Measurements from ENCODE around the gene IKZF1. TPM values are rescaled to one million over a fixed set of nuclear protein-coding genes. Genes with fewer than 3 reads are reported as not detected.

The IKZF1 gene
- total and polyA plus RNA-seq, 2 of the 13 experiments (the other 11 are each of a cell fraction or from before 2014, with no cell fraction given) = not detected

DNA sequence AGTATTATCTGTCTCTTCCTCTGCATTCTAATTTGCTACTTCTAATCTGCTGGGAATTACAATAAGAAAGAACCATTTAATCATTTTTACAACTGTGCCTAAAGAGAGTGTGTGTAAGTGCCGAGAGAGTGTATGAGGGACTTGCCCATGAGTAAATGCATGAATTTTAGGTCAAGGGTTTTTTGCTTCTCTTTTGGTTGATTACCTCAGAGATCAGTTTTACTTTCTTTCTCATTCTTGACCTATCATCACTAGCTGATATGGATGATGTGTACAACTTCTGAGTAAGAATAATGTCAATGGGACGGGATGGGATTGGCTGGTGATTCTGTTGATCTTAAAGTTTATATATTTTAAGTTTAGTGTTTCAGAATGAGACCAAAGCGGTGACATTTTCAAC, 47.8 kb downstream of the IKZF1 start (continued):
- TF ChIP-seq, protein P1, sequence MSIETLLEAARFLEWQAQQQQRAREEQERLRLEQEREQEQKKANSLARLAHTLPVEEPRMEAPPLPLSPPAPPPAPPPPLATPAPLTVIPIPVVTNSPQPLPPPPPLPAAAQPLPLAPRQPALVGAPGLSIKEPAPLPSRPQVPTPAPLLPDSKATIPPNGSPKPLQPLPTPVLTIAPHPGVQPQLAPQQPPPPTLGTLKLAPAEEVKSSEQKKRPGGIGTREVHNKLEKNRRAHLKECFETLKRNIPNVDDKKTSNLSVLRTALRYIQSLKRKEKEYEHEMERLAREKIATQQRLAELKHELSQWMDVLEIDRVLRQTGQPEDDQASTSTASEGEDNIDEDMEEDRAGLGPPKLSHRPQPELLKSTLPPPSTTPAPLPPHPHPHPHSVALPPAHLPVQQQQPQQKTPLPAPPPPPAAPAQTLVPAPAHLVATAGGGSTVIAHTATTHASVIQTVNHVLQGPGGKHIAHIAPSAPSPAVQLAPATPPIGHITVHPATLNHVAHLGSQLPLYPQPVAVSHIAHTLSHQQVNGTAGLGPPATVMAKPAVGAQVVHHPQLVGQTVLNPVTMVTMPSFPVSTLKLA (IDR thresholded peaks at IDR 0.05) = no peak

DNA sequence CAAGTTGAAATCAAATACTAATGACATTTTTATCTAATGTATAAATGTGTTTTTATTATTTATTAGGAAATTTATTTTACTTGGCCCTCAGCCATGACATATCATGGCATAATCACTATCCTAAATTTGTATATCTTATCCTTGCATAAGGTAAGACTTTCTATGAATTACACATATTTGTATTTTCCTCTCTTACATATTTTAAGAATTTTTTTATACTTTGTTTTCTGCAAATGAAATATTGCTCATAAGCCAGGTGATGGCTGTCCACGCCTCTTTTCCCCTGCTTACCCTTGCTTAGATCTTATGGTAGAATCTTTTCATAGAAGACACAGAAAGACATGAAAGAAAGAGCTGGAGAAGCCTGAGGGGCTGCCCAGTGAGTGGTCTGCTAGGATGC, 48.2 kb downstream of the IKZF1 start:
- no peak for FAIRE-seq
- Histone ChIP-seq H2AFZ (ENCODE audit: low read length) (no peak overlapping the region), H3K4me2 (ENCODE audit: low read depth, low read length) (no peak overlapping the region), H3K4me1 (ENCODE audit: insufficient read depth, low read length) (no peaks in the 10 kb centered on the region), H3K9ac (ENCODE audit: insufficient read depth, low read depth, low read length) (no peak overlapping the region), H4K20me1 (ENCODE audit: insufficient read depth, low read length) (no peaks in the 10 kb centered on the region), H3K9me3 (ENCODE audit: low read length) (no peaks in the 10 kb centered on the region), H3K27ac (ENCODE audit: extremely low read length, insufficient read depth, low read length) (no peak overlapping the region), H3K36me3 (replicated peaks in 1 of 2; ENCODE audit: control insufficient read depth in 1 of 2, insufficient read depth in 2 of 2, low read length in 2 of 2) (no peaks in the 10 kb centered on the region), H3K27me3 (ENCODE audit: control insufficient read depth in 1 of 2, insufficient read depth in 2 of 2, low read length in 2 of 2) (peaks cover 2 to 35% of the 10 kb centered on the region in 2 experiments), H3K4me3 (replicated peaks in 1 of 3; ENCODE audit: insufficient read depth in 1 of 3, low read depth in 2 of 3, low read length in 3 of 3) (no peak overlapping the region), H3K79me2 (ENCODE audit: insufficient read depth, low read length) (no peaks in the 10 kb centered on the region)
- intact Hi-C loops (cut with micrococcal nuclease; ENCODE audit: unreplicated experiment) (no loop called here), in situ Hi-C loops (cut with HindIII; ENCODE audit: extremely low pct_ligation_motif_present, low pct_unique_long_range_greater_than_20kb) (no loop called here)
- no TSS peak for BruUV-seq (replicated peaks)
- CTCF ChIA-PET (ENCODE audit: low intra/inter-chr PET ratio, low total read pairs) = no interaction called here
- DNase-seq (ENCODE audit: low spot score) = no peak
- POLR2A ChIA-PET = no interaction called here
- WGBS (ENCODE audit: low lambda C conversion rate) = 23% methylated on average over 1 of the region's 1 CpG
- ATAC-seq = no peak
- TF ChIP-seq MTF1 (CRISPR knock-in tag; IDR thresholded peaks at IDR 0.05) (no peak), BCL6 (CRISPR knock-in tag; IDR thresholded peaks at IDR 0.05) (no peak), NR2F1 (CRISPR knock-in tag; IDR thresholded peaks at IDR 0.05) (no peak), SCMH1 (CRISPR knock-in tag; IDR thresholded peaks at IDR 0.05; ENCODE audit: borderline replicate concordance) (no peak), CREM (IDR thresholded peaks at IDR 0.05) (no peak), CREM (CRISPR knock-in tag; IDR thresholded peaks at IDR 0.05) (no peak), ZNF251 (CRISPR knock-in tag; IDR thresholded peaks at IDR 0.05) (no peak), SRSF9 (IDR thresholded peaks at IDR 0.05; ENCODE audit: borderline replicate concordance, insufficient read depth, low read depth, low read length, poor library complexity, severe bottlenecking) (no peak), JDP2 (CRISPR knock-in tag; IDR thresholded peaks at IDR 0.05; ENCODE audit: borderline replicate concordance) (no peak), ZNF12 (CRISPR knock-in tag; IDR thresholded peaks at IDR 0.05) (no peak), GFI1 (CRISPR knock-in tag; IDR thresholded peaks at IDR 0.05; ENCODE audit: borderline replicate concordance) (no peak), KMT2B (CRISPR knock-in tag; IDR thresholded peaks at IDR 0.05) (no peak), NKX3-1 (CRISPR knock-in tag; IDR thresholded peaks at IDR 0.05) (no peak)
- TF ChIP-seq, protein P2, sequence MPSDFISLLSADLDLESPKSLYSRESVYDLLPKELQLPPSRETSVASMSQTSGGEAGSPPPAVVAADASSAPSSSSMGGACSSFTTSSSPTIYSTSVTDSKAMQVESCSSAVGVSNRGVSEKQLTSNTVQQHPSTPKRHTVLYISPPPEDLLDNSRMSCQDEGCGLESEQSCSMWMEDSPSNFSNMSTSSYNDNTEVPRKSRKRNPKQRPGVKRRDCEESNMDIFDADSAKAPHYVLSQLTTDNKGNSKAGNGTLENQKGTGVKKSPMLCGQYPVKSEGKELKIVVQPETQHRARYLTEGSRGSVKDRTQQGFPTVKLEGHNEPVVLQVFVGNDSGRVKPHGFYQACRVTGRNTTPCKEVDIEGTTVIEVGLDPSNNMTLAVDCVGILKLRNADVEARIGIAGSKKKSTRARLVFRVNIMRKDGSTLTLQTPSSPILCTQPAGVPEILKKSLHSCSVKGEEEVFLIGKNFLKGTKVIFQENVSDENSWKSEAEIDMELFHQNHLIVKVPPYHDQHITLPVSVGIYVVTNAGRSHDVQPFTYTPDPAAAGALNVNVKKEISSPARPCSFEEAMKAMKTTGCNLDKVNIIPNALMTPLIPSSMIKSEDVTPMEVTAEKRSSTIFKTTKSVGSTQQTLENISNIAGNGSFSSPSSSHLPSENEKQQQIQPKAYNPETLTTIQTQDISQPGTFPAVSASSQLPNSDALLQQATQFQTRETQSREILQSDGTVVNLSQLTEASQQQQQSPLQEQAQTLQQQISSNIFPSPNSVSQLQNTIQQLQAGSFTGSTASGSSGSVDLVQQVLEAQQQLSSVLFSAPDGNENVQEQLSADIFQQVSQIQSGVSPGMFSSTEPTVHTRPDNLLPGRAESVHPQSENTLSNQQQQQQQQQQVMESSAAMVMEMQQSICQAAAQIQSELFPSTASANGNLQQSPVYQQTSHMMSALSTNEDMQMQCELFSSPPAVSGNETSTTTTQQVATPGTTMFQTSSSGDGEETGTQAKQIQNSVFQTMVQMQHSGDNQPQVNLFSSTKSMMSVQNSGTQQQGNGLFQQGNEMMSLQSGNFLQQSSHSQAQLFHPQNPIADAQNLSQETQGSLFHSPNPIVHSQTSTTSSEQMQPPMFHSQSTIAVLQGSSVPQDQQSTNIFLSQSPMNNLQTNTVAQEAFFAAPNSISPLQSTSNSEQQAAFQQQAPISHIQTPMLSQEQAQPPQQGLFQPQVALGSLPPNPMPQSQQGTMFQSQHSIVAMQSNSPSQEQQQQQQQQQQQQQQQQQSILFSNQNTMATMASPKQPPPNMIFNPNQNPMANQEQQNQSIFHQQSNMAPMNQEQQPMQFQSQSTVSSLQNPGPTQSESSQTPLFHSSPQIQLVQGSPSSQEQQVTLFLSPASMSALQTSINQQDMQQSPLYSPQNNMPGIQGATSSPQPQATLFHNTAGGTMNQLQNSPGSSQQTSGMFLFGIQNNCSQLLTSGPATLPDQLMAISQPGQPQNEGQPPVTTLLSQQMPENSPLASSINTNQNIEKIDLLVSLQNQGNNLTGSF (CRISPR knock-in tag; IDR thresholded peaks at IDR 0.05) = no peak
- TF ChIP-seq, protein P3, sequence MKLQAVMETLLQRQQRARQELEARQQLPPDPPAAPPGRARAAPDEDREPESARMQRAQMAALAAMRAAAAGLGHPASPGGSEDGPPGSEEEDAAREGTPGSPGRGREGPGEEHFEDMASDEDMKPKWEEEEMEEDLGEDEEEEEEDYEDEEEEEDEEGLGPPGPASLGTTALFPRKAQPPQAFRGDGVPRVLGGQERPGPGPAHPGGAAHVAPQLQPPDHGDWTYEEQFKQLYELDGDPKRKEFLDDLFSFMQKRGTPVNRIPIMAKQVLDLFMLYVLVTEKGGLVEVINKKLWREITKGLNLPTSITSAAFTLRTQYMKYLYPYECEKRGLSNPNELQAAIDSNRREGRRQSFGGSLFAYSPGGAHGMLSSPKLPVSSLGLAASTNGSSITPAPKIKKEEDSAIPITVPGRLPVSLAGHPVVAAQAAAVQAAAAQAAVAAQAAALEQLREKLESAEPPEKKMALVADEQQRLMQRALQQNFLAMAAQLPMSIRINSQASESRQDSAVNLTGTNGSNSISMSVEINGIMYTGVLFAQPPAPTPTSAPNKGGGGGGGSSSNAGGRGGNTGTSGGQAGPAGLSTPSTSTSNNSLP (IDR thresholded peaks at IDR 0.05; ENCODE audit: low read depth, low read length) = no peak
